Measurements from ENCODE around the gene MAB21L4.

Gene MAB21L4

GRCh38 chr2:240911641-240912265 lies 15.8 kb upstream of the MAB21L4 start:
- DNase-seq: no peak

GRCh38 chr2:240909216-240909974 lies 13.4 kb upstream of the MAB21L4 start:
- no peak for DNase-seq

GRCh38 chr2:240906911-240907590 lies 11.1 kb upstream of the MAB21L4 start:
- DNase-seq: no peak

- DNase-seq: no peak
These were observed 10.4 kb upstream of the MAB21L4 start, which contains the start of gene CROCC2 for GRCh38 chr2:240906141-240906910. TSS of gene CROCC2 (plus strand) at chr2:240906336. CDS start at chr2:240906514, 178 bp downstream.

GRCh38 chr2:240905176-240905781 lies 9.3 kb upstream of the MAB21L4 start:
- DNase-seq: no peak

GRCh38 chr2:240904216-240905175 lies 8.5 kb upstream of the MAB21L4 start:
- no peak for DNase-seq

GRCh38 chr2:240903191-240904060 lies 7.5 kb upstream of the MAB21L4 start:
- no peak for DNase-seq

GRCh38 chr2:240902615-240903041 lies 6.7 kb upstream of the MAB21L4 start:
- no peak for DNase-seq

GRCh38 chr2:240901986-240902614 lies 6.1 kb upstream of the MAB21L4 start:
- no peak for DNase-seq

- DNase-seq: no peak
These were observed 4.3 kb upstream of the MAB21L4 start for GRCh38 chr2:240900141-240900860.

- DNase-seq: no peak
These were observed 3.5 kb upstream of the MAB21L4 start for GRCh38 chr2:240899468-240899865.

- no peak for DNase-seq
These were observed 2.9 kb upstream of the MAB21L4 start for GRCh38 chr2:240898731-240899467.

- DNase-seq: no peak
These were observed 2.3 kb upstream of the MAB21L4 start for GRCh38 chr2:240898108-240898730.

- no peak for DNase-seq
These were observed 1.1 kb upstream of the MAB21L4 start for GRCh38 chr2:240896871-240897692.

- no peak for DNase-seq
These were observed 438 bp upstream of the MAB21L4 start for GRCh38 chr2:240896394-240896793.

GRCh38 chr2:240894836-240895558 lies 959 bp downstream of the MAB21L4 start:
- DNase-seq: no peak

All from fibroblast of skin of scalp (primary cell).